Skin epidermis (tissue), 12 donors: Measurements from ENCODE around the gene BTBD19.
"Not testable (repeated sequence)": the region's sequence is repeated elsewhere in the genome, so short reads cannot be mapped to it uniquely, and the experiment has no call there.

Source experiments
- H3K27ac ChIP-seq, 21 experiments: fragments of 200-600 bp; sonication (generic) in 11 of 21; one replicate each; pipeline ENCODE4 v1.5.0; 2020; ENCODE audit warnings: mild to moderate bottlenecking in 3 of 21, inconsistent platforms in 2 of 21, moderate library complexity in 2 of 21
- H3K4me3 ChIP-seq, 7 experiments: fragments of 200-600 bp; sonication (generic) in 2 of 7; one replicate each; pipeline ENCODE4 v1.5.0; 2020; ENCODE audit warnings: inconsistent platforms in 2 of 7, mild to moderate bottlenecking in 2 of 7, moderate library complexity in 1 of 7

BTBD19 gene

DNA sequence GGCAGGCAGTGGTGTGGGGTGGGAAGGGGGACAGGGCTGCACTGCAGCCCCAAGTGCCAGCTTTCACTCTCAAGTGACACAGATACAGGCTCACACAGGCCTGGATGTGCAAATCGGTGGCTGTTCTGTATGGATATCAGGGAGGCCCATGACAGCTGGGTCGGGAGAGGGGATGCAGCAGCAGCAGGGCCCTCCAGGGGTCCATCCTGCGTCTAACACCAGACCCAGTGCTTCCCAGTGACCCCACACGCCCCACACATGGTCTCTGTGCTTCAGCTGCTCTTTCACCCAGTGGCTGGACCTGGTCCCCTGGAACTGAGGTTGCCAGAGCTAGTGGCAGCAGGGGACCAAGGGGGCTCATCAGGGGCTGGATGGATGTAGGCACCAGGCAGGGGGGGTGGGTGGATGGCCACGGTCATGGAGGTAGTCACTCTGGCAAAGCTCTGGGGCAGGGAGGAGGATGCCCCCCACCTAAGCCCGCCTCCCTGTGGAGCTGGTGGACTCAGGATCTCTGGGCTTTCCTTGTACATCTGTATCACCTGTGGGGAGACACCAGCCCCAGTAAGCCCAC is 13.9 kb downstream of the BTBD19 start:
- Histone ChIP-seq H3K4me3 (no peak overlapping the region), H3K27ac (no peak overlapping the region)

DNA sequence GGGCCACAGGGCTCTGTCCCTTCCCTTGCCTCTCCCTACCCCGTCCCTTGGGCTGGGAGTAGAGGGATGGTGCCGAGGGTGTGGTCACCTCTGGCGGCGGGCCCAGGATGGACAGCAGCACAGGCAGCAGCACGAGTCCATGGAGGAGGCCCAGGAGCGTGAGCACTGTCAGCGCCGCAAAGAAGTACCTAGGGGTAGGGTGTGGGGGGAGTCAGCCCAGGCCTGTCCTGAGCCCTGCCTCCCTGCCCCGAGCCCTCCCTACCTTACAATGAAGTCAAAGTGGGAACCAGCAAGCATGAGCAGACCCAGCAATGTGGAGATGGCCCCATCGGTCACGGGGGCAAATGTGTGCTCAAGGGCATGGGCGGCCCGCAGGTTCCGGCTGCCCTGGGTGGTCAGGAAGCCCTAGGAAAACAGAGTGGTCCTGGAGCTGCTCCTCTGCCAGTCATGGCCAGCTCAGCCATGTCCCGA is 14.7 kb downstream of the BTBD19 start:
- Histone ChIP-seq H3K27ac (no peak overlapping the region), H3K4me3 (no peak overlapping the region)

DNA sequence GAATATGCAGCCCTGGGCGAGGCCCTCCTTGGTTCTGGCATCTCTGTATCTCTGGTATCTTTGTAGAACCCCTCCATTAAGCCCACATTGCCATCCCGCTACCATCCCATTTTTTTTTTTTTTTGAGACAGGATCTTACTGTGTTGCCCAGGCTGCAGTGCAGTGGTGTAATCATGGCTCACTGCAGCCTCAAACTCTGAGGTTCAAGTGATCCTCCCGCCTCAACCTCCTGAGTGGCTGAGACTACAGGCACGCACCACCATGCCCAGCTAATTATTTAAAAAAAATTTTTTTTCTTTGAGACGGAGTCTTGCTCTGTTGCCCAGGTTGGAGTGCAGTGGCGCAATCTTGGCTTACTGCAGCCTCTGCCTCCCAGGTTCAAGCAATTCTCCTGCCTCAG is 16.1 kb downstream of the BTBD19 start:
- H3K4me3 ChIP-seq, H3K27ac ChIP-seq: not testable (repeated sequence)

DNA sequence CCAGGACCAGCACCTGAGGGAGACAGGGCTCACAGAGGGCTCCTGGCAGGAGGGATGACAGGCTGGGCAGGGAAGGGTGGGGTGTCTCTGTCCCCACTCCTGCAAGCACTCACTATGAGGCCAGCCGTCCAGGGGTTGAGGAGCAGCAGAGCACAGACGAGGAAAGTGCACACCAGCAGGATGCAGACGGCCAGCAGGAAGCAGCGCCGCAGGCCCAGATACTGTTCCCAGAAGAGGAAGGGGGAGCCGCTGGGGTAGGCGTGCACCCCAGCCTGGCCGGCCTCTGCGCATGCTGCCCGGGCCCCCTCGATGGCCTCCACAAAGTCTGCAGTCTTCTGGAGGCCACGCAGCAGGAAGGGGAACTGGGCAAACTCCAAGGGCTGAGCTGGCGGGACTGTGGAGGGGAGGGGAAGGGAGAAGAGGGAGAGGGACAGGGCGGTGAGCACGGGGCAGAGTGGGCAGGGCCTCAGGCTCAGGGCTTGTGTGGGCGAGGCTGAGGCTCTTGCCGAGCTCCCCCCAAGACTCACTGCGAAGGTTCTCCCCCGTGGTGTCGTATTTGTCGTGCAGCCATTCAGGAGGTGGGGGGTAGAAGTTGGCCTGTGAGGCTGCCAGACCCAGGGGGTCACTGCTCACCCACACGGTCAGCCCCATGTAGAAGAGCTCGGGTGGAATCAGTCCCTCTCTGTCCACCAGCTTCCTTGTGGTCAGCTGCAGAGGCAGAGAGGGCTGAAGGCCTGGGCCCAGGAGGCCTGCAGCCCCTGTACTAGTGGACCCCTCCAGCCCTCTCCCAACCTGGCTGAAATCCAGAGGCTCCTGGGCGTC is 18.3 kb downstream of the BTBD19 start:
- peak overlapping the region in 9 of 21 experiments; percentile 16 to 57 (median 28) for H3K27ac ChIP-seq
- H3K4me3 ChIP-seq = no peak overlapping the region

DNA sequence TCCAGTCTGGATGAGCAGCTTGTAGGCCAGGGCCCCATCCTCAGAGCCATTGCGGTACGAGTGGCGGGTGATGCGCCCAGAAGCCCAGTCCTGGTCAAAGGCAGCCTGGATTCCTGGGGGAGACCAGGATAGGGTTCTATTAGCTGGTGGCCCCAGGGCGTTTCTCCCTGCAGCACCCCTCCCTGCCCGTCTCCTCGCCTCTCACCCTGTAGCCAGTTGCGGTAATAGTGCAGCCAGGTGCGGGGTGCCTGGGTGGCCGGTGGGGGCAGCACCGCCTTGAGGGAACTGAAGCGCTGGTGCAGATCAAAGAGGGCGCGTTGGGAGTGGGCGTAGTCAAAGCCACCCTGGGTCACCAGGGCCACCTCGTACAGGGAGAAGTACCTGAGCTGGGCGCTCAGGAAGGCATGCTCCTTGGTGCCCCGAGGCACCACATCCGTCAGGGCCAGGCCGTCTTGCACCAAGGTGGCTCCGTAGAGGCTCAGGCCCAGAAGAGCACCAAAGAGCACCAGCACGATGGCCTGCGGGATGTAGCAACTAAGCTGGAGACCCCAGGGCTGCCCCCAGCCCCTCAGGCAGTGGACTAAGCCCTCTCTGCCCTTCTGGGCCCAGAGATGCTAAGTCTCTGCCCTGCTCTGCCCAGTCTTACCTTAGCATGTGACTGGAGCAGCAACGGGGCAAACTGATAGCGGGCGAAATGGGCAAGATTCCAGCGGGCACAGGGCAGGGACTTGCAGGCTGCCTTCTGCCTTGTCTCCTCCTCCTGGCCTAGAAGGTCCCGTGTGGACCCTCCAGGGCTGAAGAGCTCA is 19.1 kb downstream of the BTBD19 start:
- Histone ChIP-seq H3K4me3 (no peak overlapping the region), H3K27ac (peak overlapping the region in 3 of 21 experiments; percentile 48 to 57 (median 54))

DNA sequence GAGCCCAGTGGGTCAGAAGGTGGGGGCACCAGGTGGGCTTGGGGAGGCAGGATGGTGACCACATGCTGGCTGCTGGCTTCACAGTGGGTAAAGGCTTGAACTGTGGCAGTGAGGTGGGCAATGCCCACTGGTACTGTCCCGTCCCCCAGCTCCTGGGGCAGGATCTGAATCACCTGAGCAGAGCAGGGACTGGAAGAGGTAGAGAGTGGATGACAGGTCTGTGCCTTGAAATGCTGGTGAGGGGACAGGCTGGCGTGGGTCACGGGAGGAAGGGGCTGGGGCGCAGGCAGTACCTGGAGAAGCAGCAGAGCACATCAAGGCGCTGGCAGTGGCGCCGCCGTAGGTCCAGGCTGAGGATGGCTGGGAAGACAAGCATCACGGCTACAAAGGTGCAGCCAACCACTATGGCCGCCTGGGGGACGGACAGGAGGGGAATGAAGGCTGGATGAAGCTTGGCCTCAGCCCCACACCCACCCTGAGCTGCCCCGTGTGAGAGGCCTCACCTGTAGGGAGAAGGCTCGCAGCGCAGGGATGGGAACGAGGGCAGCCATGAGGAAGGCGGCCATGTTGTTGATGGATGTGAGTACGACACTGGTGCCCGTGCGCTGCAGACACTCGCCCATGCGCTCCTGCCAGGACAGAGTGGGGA is 19.8 kb downstream of the BTBD19 start:
- H3K4me3 ChIP-seq = no peak overlapping the region
- no peak overlapping the region for H3K27ac ChIP-seq

DNA sequence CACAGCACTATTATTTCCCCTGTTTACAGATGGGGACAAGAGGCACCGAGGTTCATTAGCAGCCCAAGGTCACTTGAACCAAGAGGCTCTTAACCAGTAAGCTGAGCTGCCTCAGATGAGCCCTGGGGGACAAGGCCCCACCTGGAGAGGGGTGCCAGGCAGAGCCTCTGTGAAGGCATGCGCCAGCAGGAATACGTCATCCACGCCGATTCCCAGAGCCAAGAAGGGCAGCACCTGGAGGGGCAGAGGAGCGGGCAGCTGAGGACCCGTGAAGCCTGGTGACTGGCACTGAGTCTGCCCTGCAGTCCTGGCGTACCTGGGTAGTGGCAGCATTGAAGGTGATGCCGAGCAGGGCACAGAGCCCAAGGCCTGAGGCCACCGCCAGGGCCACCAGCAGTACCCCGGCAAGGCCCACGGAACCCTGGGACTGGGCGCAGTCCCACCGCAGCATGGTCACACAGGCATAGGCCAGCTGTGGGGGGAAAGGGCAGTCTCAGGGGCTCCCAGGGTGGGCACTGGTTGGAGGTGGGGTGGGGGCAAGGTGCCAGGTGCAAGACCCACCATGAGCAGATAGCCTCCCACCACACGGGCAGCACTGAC is 20.6 kb downstream of the BTBD19 start:
- Histone ChIP-seq H3K27ac (peak overlapping the region in 1 of 21 experiments; percentile 44), H3K4me3 (no peak overlapping the region)

DNA sequence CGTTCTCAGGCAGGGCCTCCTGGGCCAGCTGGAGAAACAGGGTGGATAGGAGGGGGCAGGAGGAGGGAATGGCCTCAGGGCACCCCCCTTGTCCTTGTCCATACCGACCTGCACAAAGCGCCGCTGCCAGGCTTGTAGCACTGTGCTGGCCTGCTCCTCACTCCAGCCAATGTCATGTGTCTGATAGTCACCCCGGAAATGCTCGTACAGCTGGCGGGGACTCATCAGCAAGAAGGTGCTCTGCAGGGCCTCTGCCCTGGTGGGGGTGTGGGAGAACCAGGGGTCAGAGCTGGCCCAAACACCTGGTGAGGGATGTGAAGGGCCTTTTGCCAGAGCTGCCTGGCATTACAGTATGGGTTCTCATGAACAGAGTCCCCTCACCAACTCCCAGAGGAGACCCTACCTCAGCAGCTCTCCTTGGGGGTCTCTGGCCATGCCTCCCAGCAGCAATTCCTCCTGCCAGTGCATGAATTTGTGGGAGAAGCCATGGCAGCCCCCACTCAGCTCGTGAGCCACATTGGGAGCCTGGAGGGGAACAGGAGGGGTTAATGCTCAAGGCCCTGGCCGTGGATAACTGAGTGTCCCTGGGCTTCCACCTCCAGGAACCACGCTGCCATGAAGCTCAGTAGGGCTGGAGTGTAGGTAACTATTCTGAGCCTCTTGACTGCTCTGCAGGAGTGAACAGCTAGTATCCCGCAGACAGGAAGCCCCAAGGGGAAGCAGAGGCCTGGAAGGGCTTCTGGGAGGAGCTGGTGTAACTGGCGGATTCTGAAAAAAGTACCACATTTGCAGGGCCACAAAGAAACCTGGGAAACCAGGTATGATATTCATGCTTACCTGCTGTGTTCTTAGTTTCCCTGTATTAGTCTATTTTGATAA is 21.4 kb downstream of the BTBD19 start:
- Histone ChIP-seq H3K4me3 (no peak overlapping the region), H3K27ac (no peak overlapping the region)

DNA sequence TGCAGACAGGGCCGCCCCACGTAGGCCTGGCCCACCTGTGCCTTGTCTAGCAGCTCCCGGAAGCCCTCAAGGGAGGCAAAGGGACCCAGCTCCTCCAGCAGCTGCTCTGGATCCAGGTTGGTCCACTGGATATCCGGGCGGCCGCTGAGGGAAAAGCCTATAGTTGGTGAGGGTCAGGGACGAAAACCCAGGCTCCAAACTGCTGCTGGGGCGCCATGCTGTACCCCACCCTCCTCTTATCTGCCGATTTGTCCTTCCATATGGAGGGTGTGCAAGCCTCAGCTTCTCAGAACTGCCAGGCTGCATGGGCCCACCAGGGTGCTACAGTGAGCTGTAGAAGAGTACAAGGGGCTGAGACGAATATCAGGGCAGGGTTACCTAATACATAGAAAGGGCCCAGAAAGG is 22.6 kb downstream of the BTBD19 start:
- H3K27ac ChIP-seq = peak overlapping the region in 1 of 21 experiments; percentile 50

DNA sequence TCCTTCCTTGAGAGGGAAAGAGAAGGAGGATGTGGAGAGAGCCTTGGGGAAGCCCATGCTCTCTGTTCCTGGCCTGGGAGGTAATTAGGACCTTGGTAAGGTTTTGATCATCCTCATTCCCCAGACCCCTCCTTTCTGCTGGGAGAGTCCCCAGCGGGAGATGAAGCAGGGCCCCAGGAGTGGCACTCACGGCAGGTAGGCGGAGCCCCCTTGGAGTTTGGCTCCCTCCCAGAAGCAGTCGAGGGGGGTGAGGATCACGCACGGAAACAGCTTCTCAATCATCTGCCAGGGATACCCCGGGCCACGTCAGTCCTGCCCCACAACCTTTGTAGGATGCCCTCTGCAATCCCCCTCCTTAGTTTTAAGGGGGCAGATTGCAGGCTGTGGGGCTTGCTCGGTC is 23.2 kb downstream of the BTBD19 start:
- H3K27ac ChIP-seq = peak overlapping the region in 1 of 21 experiments; percentile 60
- no peak overlapping the region for H3K4me3 ChIP-seq

More for the DNA sequence above, 22.6 kb downstream of the BTBD19 start:
- no peak overlapping the region for H3K4me3 ChIP-seq

DNA sequence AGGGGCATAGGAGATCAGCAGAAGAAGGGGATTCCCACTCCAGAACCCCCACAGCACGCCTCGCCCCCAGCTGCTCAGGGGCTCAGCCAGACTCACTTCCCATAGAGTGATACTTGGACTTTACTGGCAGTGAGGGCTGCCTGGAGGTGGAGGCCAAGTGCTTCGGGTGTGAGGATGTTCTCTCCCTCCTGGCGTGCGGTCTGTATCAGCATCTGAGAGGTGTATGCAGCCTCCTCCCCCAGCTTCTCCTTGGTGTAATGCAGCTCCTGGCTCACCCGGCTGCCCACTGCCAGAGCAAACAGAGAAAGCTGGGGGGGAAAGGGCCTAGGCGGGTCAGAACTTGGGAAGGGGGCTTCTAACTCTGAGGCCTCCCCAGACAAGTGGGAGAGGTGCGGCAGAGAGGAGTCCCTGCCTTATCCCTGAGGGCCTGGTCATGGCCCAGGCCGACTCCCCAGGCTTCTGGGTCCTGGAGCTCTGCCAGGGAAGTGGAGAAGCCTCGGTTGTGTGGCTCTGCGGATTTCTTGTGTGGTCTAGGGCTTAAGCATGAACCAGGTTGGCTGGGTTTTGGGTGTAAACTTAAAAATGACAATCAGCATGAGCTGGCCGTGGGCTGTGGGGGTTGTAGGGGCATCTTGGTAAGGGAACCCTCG is 23.9 kb downstream of the BTBD19 start:
- H3K4me3 ChIP-seq = no peak overlapping the region
- H3K27ac ChIP-seq = peak overlapping the region in 1 of 21 experiments; percentile 60

DNA sequence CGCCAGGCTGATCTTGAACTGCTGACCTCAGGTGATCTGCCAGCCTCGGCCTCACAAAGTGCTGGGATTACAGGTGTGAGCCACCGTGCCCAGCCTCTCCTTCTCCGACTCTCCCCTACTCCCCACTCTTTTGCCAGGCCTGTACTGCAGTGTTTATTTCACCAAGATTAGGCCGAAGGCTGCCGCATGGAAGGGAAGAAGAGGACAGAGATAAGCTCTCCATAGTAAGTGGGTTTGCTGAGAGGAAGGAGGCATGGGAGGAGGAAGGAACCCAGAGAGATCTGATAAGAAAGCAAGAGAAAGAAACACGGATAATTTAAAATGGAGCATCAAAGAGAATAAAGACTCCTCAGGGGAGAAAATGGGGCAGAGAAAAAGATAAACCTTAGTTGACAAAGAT is 26.0 kb downstream of the BTBD19 start:
- Histone ChIP-seq H3K27ac (peak overlapping the region in 1 of 21 experiments; percentile 49), H3K4me3 (no peak overlapping the region)

DNA sequence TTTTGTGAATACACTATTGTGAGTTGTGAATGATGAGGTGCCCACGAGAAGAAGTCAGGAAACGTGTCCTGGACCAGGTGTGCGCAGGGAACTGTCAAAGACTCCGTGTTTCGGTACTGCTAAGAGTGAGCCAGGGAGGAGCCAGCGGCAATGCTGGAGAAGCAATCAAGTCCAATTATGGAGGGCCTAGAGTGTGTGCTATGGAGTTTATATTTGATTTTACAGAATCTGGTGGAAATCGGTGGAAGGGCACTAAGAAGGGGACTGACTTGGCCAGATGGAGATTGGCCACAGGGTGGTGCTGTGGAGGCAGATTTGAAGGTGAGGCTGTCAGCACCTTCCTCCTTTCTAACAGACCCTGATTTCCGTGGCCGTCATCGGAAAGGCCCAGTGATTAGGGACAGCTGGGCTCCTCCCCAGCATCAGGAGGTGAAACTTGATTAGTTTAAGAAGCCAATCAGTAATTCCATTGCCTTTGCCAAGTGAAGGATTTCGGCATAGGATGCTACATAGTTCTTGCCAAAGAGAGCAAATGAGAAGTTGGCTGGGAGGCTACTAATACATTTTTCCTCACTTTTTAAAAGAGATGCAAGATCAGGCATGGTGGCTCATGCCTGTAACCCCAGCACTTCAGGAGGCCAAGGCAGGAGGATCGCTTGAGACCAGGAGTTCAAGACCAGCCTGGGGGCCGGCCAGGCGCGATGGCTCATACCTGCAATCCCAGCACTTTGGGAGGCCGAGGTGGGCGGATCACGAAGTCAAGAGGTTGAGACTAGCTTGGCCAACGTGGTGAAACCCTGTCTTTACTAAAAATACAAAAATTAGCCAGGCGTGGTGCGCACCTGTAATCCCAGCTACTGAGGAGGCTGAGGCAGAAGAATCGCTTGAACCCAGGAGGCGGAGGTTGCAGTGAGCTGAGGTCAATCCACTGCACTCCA is 27.7 kb downstream of the BTBD19 start:
- Histone ChIP-seq H3K27ac (peak overlapping the region in 2 of 21 experiments; percentile 26 to 57), H3K4me3 (no peak overlapping the region)

DNA sequence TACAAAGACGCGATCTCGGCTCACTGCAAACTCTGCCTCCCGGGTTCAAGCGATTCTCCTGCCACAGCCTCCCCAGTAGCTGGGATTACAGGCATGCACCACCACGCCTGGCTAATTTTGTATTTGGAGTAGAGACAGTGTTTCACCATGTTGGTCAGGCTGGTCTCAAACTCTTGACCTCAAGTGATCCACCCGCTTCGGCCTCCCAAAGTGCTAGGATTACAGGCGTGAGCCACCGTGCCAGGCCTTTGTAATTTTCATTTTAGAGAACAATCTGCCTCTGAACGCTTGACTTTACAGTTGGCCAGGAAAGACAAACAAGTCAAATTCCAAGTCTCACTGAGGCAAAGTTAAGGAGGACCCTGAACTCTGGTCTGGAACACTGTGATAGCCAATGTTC is 30.0 kb downstream of the BTBD19 start:
- H3K27ac ChIP-seq = peak overlapping the region in 2 of 21 experiments; percentile 47 to 88
- peak overlapping the region in 1 of 7 experiments; percentile 50 for H3K4me3 ChIP-seq

DNA sequence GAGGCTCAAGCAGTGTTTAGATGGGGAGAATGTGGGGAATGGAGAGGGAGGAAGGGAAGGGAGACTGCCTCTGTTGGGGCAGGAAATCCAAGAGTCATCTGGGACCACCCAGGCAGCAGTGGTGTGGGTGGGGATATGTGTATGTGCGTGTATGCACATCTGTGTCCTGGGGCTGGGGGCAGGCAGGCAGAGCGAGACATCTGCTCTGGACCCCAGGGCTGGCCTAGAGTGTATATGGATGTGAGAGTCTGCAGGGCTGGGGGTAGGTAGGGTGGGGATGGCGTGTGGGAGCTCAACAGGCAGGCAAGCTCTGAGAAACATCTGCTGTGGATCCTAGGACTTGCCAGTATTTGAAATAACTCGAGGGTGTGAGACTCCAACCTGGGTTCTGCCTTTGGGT is 31.3 kb downstream of the BTBD19 start:
- H3K4me3 ChIP-seq = peak overlapping the region in 1 of 7 experiments; percentile 50
- H3K27ac ChIP-seq = peak overlapping the region in 2 of 21 experiments; percentile 82 to 88

DNA sequence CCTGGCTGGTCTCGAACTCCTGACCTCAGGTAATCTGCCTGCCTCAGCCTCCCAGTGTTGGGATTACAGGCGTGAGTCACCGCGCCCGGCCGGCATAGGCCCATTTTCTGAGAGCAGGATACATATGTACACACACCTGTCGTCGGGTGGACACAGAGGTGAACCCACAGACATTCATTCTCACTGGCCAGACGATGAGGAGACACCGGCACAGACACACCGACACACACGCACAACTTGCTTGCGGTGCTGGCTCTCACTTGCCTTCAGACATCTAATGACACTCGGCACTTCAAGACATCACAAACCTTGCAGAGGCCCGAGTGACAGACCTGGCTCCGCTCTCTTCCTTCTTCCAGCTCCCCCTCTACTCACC is 34.2 kb downstream of the BTBD19 start:
- Histone ChIP-seq H3K4me3 (peak overlapping the region; percentile 20 to 50 (median 41)), H3K27ac (peak overlapping the region in 15 of 21 experiments; percentile 8 to 88 (median 65))
